Kidney (tissue), 14 donors: ENCODE results near the gene ZNF555. TPM values are rescaled to one million over a fixed set of nuclear protein-coding genes. Genes with fewer than 3 reads are reported as not detected.

ENCODE experiments used
- DNase-seq, 5 donors: peaks; one replicate each; pipeline ENCODE4 v3.0.0-alpha.2; 2013 to 2020
- FAIRE-seq: peaks from 2 replicates; lab custom pipeline; 2012; peaks lifted over from hg19 to GRCh38; lab: Jason Lieb, UNC
- H3K27ac ChIP-seq, 2 donors: one replicate each; pipeline ENCODE4 v1.7.0; 2013; ENCODE audit warnings: low read depth in 2 of 2, low read length in 2 of 2, inconsistent platforms in 1 of 2
- H3K27me3 ChIP-seq: one replicate; pipeline ENCODE4 v1.7.1; 2013; ENCODE audit warnings: low read length, inconsistent platforms; ENCODE audit not compliant: control insufficient read depth, insufficient read depth
- H3K36me3 ChIP-seq, 3 donors: one replicate each; pipeline versions ENCODE4 v1.7.0 to v1.7.1; 2013; ENCODE audit warnings: low read length in 3 of 3, control low read depth in 1 of 3, inconsistent platforms in 1 of 3; ENCODE audit not compliant: insufficient read depth in 3 of 3, control insufficient read depth in 2 of 3
- H3K4me1 ChIP-seq, 3 donors: one replicate each; pipeline versions ENCODE4 v1.7.0 to v1.7.1; 2013; ENCODE audit warnings: low read length in 3 of 3, inconsistent platforms in 1 of 3, low read depth in 1 of 3; ENCODE audit not compliant: control insufficient read depth in 2 of 3, insufficient read depth in 2 of 3
- H3K4me3 ChIP-seq, 3 donors: one replicate each; pipeline versions ENCODE4 v1.7.0 to v1.8.1; 2013; ENCODE audit warnings: low read length in 3 of 3, control low read depth in 1 of 3, inconsistent platforms in 1 of 3
- H3K9ac ChIP-seq, 3 donors: one replicate each; pipeline versions ENCODE4 v1.7.0 to v1.7.1; 2013; ENCODE audit warnings: low read length in 3 of 3, control low read depth in 1 of 3, inconsistent platforms in 1 of 3
- H3K9me3 ChIP-seq, 3 donors: one replicate each; pipeline versions ENCODE4 v1.7.0 to v1.7.1; 2013; ENCODE audit warnings: low read length in 3 of 3, control low read depth in 1 of 3, inconsistent platforms in 1 of 3; ENCODE audit not compliant: control insufficient read depth in 2 of 3, insufficient read depth in 1 of 3
- CTCF ChIP-seq: IDR thresholded peaks from 3 replicates; pipeline ENCODE4 v1.5.1; 2012; ENCODE audit warnings: mild to moderate bottlenecking, moderate library complexity, borderline replicate concordance; ENCODE audit not compliant: insufficient read depth; ENCODE audit errors: extremely low read depth
- intact Hi-C: fragments of 100-400 bp; cut with DNase I; formaldehyde crosslinking; loops from one replicate; pipeline ENCODE4 v1.11.1; 2022
- polyA plus RNA-seq: library from polyadenylated mRNA; stranded (reverse); fragments of 350-450 nt; fragmentation: Illumina TruSeq; extraction: RNeasy Lipid Tissue Mini Kit (QIAGEN cat#74804); gene quantifications from one replicate; pipeline ENCODE4 v1.2.3, GENCODE V29; 2014; ENCODE audit warnings: low read depth, low replicate concordance; ENCODE audit not compliant: insufficient read depth
- total RNA-seq: library from RNA; stranded (reverse); fragmentation: NEBNext Ultra II Directional; extraction: Animal tissue kit (Norgen Biotek cat#: 25700); gene quantifications from one replicate; pipeline ENCODE4 v1.2.1, GENCODE V29; 2021
- donor health status: control.
- donor health status: control.
- donor health status: control.
- donor health status: control.
- donor health status: control.
- donor health status: DM: yes; HTN: yes; CAD: no.
- donor health status: Normal renal cell carcinoma (clear cell type).

ZNF555 gene
- total and polyA plus RNA-seq, 2 donors from 2014 or later, result 3.9 to 9.8 TPM

DNA sequence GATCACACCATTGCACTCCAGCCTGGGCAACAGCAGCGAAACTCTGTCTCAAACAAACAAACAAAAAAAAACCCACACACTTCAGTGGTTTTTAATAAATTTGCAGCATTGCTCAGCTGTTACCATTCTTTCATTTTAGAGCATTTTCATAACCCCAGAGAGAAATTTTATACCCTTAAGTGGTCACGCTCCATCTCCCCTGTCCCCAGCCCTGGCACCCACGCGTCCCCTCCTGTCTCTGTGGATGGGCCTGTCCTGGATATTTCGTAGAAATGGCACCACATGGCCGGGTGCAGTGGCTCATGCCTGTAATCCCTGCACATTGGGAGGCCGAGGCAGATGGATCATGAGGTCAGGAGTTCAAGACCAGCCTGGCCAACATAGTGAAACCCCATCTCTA is 48.1 kb upstream of the ZNF555 start:
- no peak overlapping the region for H3K27ac ChIP-seq
- intact Hi-C loops, result no loop called here
- FAIRE-seq (no peak), DNase-seq (no peak)
- no peaks in the 10 kb centered on the region for H3K9me3 ChIP-seq
- no peak for TF ChIP-seq CTCF
- H3K4me1 ChIP-seq, result no peaks in the 10 kb centered on the region
- H3K27me3 ChIP-seq, result no peaks in the 10 kb centered on the region
- no peak overlapping the region for H3K9ac ChIP-seq
- H3K4me3 ChIP-seq, result no peak overlapping the region
- H3K36me3 ChIP-seq, result peaks cover 0 to 3% (median 0%) of the 10 kb centered on the region in 3 donors

DNA sequence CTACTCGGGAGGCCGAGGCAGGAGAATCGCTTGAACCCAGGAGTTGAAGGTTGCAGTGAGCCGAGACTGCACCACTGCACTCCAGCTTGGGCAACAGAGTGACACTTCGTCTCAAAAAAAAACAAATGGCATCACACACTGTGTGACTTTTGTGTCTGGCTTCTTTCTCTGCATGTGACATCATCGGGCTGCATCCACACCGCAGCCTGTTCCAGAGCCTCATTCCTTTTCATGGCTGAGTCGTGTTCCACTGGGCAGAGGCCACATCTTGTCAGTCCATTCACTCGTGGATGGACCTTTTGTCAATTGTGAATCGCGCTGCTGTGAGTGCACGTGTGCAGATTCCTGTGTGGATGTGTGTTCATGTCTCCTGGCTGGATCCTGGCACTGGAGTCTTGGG is 47.7 kb upstream of the ZNF555 start:
- H3K9me3 ChIP-seq, result no peaks in the 10 kb centered on the region
- no peak overlapping the region for H3K27ac ChIP-seq
- no peaks in the 10 kb centered on the region for H3K4me1 ChIP-seq
- FAIRE-seq, result no peak
- intact Hi-C loops, result no loop called here
- no peak overlapping the region for H3K4me3 ChIP-seq
- TF ChIP-seq CTCF, result no peak
- peaks cover 0 to 3% (median 0%) of the 10 kb centered on the region in 3 donors for H3K36me3 ChIP-seq
- no peaks in the 10 kb centered on the region for H3K27me3 ChIP-seq
- DNase-seq, result no peak
- H3K9ac ChIP-seq, result no peak overlapping the region

DNA sequence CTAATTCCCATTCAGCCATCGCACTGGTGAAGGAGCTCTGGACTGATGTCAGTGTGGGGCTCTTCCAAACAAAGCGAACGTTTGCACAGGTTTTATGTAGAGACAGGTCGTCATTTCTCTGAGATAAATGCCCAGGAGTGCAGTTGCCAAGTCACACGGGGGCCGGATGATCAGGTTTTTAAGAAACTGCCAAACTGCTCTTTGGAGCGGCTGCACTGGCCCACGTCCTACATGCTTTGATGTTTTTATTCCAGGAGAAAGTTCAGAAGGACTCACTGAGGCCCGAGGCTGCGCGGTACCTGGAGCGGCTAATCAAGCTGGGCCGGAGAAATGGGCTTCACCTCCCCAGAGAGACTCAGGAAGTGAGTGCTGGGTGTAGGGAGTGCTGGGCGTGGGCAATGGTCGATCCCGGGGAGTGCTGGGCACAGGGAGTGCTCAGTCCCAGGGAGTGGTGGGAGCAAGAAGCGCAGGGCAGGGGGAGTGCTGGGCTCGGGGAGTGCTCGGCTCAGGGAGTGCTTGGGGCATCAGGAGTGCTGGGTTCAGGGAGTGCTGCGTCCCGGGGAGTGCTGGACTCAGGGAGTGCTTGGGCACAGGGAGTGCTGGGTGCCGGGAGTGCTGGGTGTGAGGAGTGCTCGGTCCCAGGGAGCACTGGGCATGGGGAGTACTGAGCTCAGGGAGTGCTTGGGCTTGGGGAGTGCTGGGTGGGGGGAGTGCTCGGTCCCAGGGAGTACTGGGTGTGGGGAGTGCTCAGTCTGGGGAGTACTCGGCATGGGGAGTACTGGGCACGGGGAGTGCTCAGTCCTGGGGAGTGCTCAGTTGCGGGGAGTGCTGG is 45.2 kb upstream of the ZNF555 start:
- Histone ChIP-seq H3K9me3 (no peaks in the 10 kb centered on the region), H3K9ac (no peak overlapping the region), H3K36me3 (peaks cover 0 to 5% (median 0%) of the 10 kb centered on the region in 3 donors), H3K27me3 (no peaks in the 10 kb centered on the region), H3K4me3 (no peak overlapping the region), H3K4me1 (no peaks in the 10 kb centered on the region), H3K27ac (no peak overlapping the region)
- intact Hi-C loops, result no loop called here
- DNase-seq (no peak), FAIRE-seq (no peak)
- TF ChIP-seq CTCF, result no peak
